ENCODE data around the gene GNRH2. TPM values are rescaled to one million over a fixed set of nuclear protein-coding genes. Genes with fewer than 3 reads are reported as not detected.

Gene GNRH2, protein sequence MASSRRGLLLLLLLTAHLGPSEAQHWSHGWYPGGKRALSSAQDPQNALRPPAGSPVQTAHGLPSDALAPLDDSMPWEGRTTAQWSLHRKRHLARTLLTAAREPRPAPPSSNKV
- 0.25 to 0.26 TPM in 2 of 5 replicates, not detected in the others for total RNA-seq (2022; extraction: Qiagen RNA extraction; ENCODE audit: low read depth)

DNA sequence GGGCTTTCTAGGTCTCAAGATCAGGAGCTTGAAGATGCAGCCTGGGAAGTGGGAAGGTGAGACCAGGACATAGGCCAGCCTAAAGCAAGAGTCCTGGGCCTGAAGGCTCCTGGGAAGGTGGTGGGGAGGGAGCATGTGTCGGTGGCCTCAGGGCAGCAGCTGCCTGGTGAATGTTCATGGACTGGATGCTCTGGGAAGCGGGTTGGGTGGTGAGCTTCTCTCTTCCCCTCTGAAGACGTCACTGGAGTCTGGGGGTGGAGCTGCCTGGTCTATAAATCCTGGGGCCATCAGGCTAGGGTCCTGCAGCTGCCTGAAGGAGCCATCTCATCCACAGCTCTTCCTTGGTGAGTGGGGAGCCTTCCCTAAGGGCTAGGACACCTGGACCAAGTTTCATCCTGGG is at the start of gene GNRH2:
TSS of gene GNRH2 (plus strand) at position 301 of the 400 bp plus-strand sequence. CDS start 793 bp downstream, outside the sequence.

DNA sequence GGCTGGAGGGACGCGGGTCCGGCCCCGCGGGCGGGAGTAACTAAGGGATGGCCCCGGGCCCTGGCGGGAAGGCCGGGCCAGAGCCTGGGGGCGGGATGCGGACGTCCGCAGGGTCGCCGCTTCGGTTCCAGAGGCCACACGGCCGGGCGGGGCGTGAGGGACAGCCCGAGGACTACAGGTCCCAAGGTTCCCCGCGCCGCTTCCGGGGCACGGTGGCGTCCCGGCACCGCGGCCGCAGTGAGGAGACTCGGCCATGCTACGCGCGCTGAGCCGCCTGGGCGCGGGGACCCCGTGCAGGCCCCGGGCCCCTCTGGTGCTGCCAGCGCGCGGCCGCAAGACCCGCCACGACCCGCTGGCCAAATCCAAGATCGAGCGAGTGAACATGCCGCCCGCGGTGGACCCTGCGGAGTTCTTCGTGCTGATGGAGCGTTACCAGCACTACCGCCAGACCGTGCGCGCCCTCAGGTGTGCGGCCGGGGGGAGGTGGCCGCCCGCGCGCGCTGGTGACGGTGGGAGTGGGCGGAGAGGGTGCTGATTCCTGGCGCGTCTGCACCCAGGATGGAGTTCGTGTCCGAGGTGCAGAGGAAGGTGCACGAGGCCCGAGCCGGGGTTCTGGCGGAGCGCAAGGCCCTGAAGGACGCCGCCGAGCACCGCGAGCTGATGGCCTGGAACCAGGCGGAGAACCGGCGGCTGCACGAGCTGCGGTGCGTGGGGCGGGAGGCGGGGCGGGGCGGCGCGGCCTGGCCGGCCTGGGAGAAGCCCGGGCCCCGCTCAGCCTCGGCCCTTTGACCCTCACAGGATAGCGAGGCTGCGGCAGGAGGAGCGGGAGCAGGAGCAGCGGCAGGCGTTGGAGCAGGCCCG is 2.6 kb downstream of the GNRH2 start, which contains the start of gene MRPS26:
TSS of gene MRPS26 (plus strand) at position 237 of the 861 bp plus-strand sequence. CDS start at position 254, 17 bp downstream.

DNA sequence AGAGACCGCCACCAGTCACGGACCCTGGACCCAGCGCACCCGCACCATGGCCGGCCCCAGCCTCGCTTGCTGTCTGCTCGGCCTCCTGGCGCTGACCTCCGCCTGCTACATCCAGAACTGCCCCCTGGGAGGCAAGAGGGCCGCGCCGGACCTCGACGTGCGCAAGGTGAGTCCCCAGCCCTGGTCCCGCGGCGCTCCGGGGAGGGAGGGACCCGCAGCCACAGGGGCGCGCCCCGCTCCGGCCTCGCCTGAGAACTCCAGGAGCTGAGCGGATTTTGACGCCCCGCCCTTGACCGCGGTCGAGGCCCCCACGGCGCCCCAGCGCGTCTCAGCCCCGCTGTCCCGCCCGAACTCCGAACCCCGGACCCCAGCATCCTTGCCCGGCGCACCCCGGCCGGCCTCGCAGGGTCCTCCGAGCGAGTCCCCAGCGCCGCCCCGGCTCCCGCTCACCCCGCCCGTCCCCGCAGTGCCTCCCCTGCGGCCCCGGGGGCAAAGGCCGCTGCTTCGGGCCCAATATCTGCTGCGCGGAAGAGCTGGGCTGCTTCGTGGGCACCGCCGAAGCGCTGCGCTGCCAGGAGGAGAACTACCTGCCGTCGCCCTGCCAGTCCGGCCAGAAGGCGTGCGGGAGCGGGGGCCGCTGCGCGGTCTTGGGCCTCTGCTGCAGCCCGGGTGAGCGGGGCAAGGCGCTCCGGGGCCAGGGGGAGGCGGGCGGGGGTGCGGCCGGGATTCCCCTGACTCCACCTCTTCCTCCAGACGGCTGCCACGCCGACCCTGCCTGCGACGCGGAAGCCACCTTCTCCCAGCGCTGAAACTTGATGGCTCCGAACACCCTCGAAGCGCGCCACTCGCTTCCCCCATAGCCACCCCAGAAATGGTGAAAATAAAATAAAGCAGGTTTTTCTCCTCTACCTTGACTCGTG is 28.4 kb downstream of the GNRH2 start, which contains the start of gene OXT:
TSS of gene OXT (plus strand) at position 11 of the 920 bp plus-strand sequence. CDS start at position 47, 36 bp downstream.

DNA sequence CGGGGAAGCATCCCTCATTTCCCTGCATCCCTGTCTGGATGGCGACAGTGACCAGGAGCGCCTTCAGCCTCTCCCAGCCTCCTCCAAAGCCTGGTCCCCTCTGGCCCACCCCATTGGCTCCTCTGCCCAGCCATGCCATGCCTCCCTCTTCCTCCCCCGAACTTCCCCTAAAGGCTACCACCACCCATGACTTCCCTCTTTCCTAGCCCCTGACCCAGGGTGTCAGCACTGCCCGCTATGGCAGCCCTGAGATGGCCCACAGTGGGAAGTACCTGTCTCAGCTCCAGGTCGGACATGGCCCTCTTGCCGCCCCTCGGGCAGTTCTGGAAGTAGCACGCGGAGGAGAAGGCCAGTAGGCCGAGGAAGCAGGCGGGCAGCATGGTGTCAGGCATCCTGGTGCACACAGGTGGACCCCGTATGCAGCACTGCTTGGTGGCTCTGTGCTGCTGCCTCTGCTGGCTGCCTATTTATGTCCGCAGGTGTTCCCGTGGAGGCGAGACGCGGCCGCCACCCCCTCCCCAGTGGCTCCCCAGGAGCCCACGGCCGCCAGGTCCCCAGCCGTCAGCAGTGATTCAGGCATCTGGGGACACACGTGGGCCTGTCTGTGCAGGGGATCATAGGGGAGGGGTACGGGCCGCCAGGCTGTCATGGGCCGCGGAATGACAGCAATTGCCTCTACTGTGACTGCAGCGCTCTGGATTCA is 41.0 kb downstream of the GNRH2 start, which contains the start of gene AVP:
TSS of gene AVP (minus strand) at position 442 of the 703 bp plus-strand sequence. CDS start at position 392, 50 bp downstream.

Other genes starting within 250 kb of the GNRH2 start
- not detected in 5 replicates for gene CPXM1, start 243.0 kb upstream of the GNRH2 start, total RNA-seq (2022; extraction: Qiagen RNA extraction; ENCODE audit: low read depth)
- gene C20orf141, start 228.6 kb upstream of the GNRH2 start, total RNA-seq (2022; extraction: Qiagen RNA extraction; ENCODE audit: low read depth) = 0.23 to 0.62 TPM (median 0.49 TPM) in 4 of 5 replicates, not detected in the other
- not detected in 5 replicates for gene TMEM239, start 227.3 kb upstream of the GNRH2 start, total RNA-seq (2022; extraction: Qiagen RNA extraction; ENCODE audit: low read depth)
- 20.9 to 30.2 TPM (median 28.9 TPM) in 5 replicates for gene PCED1A, start 203.0 kb upstream of the GNRH2 start, total RNA-seq (2022; extraction: Qiagen RNA extraction; ENCODE audit: low read depth)
- 25.5 to 35.6 TPM (median 35.2 TPM) in 5 replicates for gene VPS16, start 202.9 kb upstream of the GNRH2 start, total RNA-seq (2022; extraction: Qiagen RNA extraction; ENCODE audit: low read depth)
- 31.2 to 39.3 TPM (median 38.3 TPM) in 5 replicates for gene PTPRA, start 170.1 kb upstream of the GNRH2 start, total RNA-seq (2022; extraction: Qiagen RNA extraction; ENCODE audit: low read depth)
- gene MRPS26, start 2.4 kb downstream of the GNRH2 start, total RNA-seq (2022; extraction: Qiagen RNA extraction; ENCODE audit: low read depth) = 103 to 162 TPM (median 144 TPM) in 5 replicates
- gene OXT, start 28.0 kb downstream of the GNRH2 start, total RNA-seq (2022; extraction: Qiagen RNA extraction; ENCODE audit: low read depth) = not detected in 5 replicates
- gene AVP, start 41.1 kb downstream of the GNRH2 start, total RNA-seq (2022; extraction: Qiagen RNA extraction; ENCODE audit: low read depth) = not detected in 5 replicates
- 44.0 to 49.5 TPM (median 47.0 TPM) in 5 replicates for gene FASTKD5, start 116.2 kb downstream of the GNRH2 start, total RNA-seq (2022; extraction: Qiagen RNA extraction; ENCODE audit: low read depth)
- gene UBOX5, start 116.2 kb downstream of the GNRH2 start, total RNA-seq (2022; extraction: Qiagen RNA extraction; ENCODE audit: low read depth) = 3.3 to 4.2 TPM (median 3.8 TPM) in 5 replicates
- gene LZTS3, start 129.9 kb downstream of the GNRH2 start, total RNA-seq (2022; extraction: Qiagen RNA extraction; ENCODE audit: low read depth) = 2.3 to 2.7 TPM (median 2.6 TPM) in 5 replicates
- 70.9 to 97.8 TPM (median 87.1 TPM) in 5 replicates for gene DDRGK1, start 161.1 kb downstream of the GNRH2 start, total RNA-seq (2022; extraction: Qiagen RNA extraction; ENCODE audit: low read depth)
- gene ITPA, start 165.9 kb downstream of the GNRH2 start, total RNA-seq (2022; extraction: Qiagen RNA extraction; ENCODE audit: low read depth) = 119 to 136 TPM (median 124 TPM) in 5 replicates
- gene SLC4A11, start 195.6 kb downstream of the GNRH2 start, total RNA-seq (2022; extraction: Qiagen RNA extraction; ENCODE audit: low read depth) = 5.3 to 7.2 TPM (median 6.2 TPM) in 5 replicates